K562 (cell line): ENCODE results near the gene CASP9. TPM values are rescaled to one million over a fixed set of nuclear protein-coding genes. Genes with fewer than 3 reads are reported as not detected.

ENCODE experiments used
- BCL6 ChIP-seq: fragments of 250-450 bp; sonication (Bioruptor Pico); IDR thresholded peaks from 2 replicates; pipeline ENCODE4 v1.4.0; 2020
- CEBPB ChIP-seq: fragments of 450-650 bp; IDR thresholded peaks from 2 replicates; pipeline ENCODE4 v1.6.1; 2016; ENCODE audit warnings: missing genetic modification characterization, missing compliant biosample characterization
- EP400 ChIP-seq: fragments of 450-650 bp; IDR thresholded peaks from 2 replicates; pipeline ENCODE4 v1.6.1; 2017; ENCODE audit warnings: antibody characterized with exemption, mild to moderate bottlenecking, moderate library complexity
- ETV6 ChIP-seq, 3 experiments: fragments of 150-350 bp in 1 of 3; sonication (generic) in 1 of 3; formaldehyde crosslinking in 1 of 3; IDR thresholded peaks; 2 replicates each; pipeline versions ENCODE4 v1.6.1 to v1.8.0; 2014 to 2022; ENCODE audit warnings: borderline replicate concordance in 2 of 3, low read depth in 2 of 3, antibody characterized with exemption in 1 of 3, low read length in 1 of 3, mild to moderate bottlenecking in 1 of 3, missing genetic modification reagents in 1 of 3
- JUNB ChIP-seq: fragments of 450-650 bp; formaldehyde crosslinking; conservative IDR thresholded peaks from 2 replicates; pipeline ENCODE4 v1.4.0; 2020; ENCODE audit warnings: mild to moderate bottlenecking
- KDM4B ChIP-seq, 2 experiments: fragments of 450-650 bp in 1 of 2; sonication (generic) in 1 of 2; IDR thresholded peaks; 2 replicates each; pipeline ENCODE4 v1.6.1; 2016 to 2017; ENCODE audit warnings: borderline replicate concordance in 2 of 2, antibody characterized with exemption in 1 of 2, low read depth in 1 of 2, mild to moderate bottlenecking in 1 of 2
- MYC ChIP-seq, 2 experiments: fragments of 250-450 bp in 1 of 2; sonication (Bioruptor Pico) in 1 of 2; IDR thresholded peaks; 2 replicates each; pipeline versions ENCODE4 v1.5.1 to v1.6.1; 2012 to 2021; ENCODE audit warnings: low read depth in 2 of 2, borderline replicate concordance in 1 of 2, improper control_type of control experiment in 1 of 2, low read length in 1 of 2, mild to moderate bottlenecking in 1 of 2, moderate library complexity in 1 of 2
- NEUROD1 ChIP-seq: fragments of 150-350 bp; IDR thresholded peaks from 2 replicates; pipeline ENCODE4 v1.6.1; 2014; ENCODE audit warnings: borderline replicate concordance, low read length, low read depth; ENCODE audit not compliant: partially characterized antibody
- PRMT5 ChIP-seq: sonication (generic); formaldehyde crosslinking; IDR thresholded peaks from 2 replicates; pipeline ENCODE4 v1.5.0; 2020; ENCODE audit warnings: missing genetic modification reagents
- RBFOX2 ChIP-seq: fragments of 200-400 bp; formaldehyde crosslinking; IDR thresholded peaks from 2 replicates; pipeline ENCODE4 v1.6.1; 2017; ENCODE audit warnings: low read depth, mild to moderate bottlenecking, low read length, moderate library complexity
- SREBF1 ChIP-seq: fragments of 150-350 bp; IDR thresholded peaks from 2 replicates; pipeline ENCODE4 v1.6.1; 2014; ENCODE audit warnings: antibody characterized with exemption, low read depth, low read length, borderline replicate concordance
- THRAP3 ChIP-seq: fragments of 450-650 bp; IDR thresholded peaks from 2 replicates; pipeline ENCODE4 v1.6.1; 2016; ENCODE audit warnings: mild to moderate bottlenecking, inconsistent platforms, borderline replicate concordance
- ZC3H8 ChIP-seq: fragments of 450-650 bp; IDR thresholded peaks from 2 replicates; pipeline ENCODE4 v1.6.1; 2017
- ZNF143 ChIP-seq: sonication (generic); formaldehyde crosslinking; IDR thresholded peaks from 2 replicates; pipeline ENCODE4 v1.9.0; 2022; ENCODE audit warnings: mild to moderate bottlenecking, missing genetic modification reagents
- polyA plus RNA-seq, 8 experiments: library from polyadenylated mRNA; depleted of rRNA in 4 of 8; stranded (reverse) in 5 of 8; unstranded in 3 of 8; fragments of >200 nt; fragmentation: Nextera tagmentation in 2 of 8; fragmentation: Illumina TruSeq in 1 of 8; extraction: Ambion mirVana in 2 of 8; extraction: Trizol in 1 of 8; gene quantifications; 2 replicates each; pipeline versions ENCODE4 v1.2.1 to v1.2.3, GENCODE V29; 2011 to 2014; ENCODE audit warnings: inconsistent platforms in 1 of 8, missing spikeins in 1 of 8
- total RNA-seq, 7 experiments: library from RNA; depleted of rRNA in 6 of 7; stranded (reverse); fragments of >200 nt in 6 of 7; fragmentation: Illumina TruSeq in 2 of 7; extraction: Trizol in 2 of 7; gene quantifications; 2 replicates each; pipeline versions ENCODE4 v1.2.1 to v1.2.3, GENCODE V29; 2011 to 2021; ENCODE audit warnings: low replicate concordance in 1 of 7
- TF ChIP-seq, protein P1 (sequence below): fragments of 450-650 bp; IDR thresholded peaks from 2 replicates; pipeline ENCODE4 v1.6.1; 2016; ENCODE audit warnings: borderline replicate concordance
- TF ChIP-seq, protein P2 (sequence below): sonication (generic); formaldehyde crosslinking; IDR thresholded peaks from 2 replicates; pipeline ENCODE4 v1.8.1; 2022; ENCODE audit warnings: missing genetic modification reagents
- TF ChIP-seq, protein P3 (sequence below), 2 experiments: IDR thresholded peaks; 2 replicates each; pipeline ENCODE4 v1.6.1; 2012; ENCODE audit warnings: improper control_type of control experiment in 2 of 2, low read depth in 2 of 2, low read length in 2 of 2, borderline replicate concordance in 1 of 2
- TF ChIP-seq, protein P4 (sequence below): fragments of 250-450 bp; sonication (Bioruptor Pico); IDR thresholded peaks from 2 replicates; pipeline ENCODE4 v1.9.0; 2021; ENCODE audit warnings: mild to moderate bottlenecking

Gene CASP9
- total and polyA plus RNA-seq, 9 of the 15 experiments (the other 6 are each of a cell fraction or from before 2014, with no cell fraction given), result 10.8 to 54.1 (median 30.7) TPM

DNA sequence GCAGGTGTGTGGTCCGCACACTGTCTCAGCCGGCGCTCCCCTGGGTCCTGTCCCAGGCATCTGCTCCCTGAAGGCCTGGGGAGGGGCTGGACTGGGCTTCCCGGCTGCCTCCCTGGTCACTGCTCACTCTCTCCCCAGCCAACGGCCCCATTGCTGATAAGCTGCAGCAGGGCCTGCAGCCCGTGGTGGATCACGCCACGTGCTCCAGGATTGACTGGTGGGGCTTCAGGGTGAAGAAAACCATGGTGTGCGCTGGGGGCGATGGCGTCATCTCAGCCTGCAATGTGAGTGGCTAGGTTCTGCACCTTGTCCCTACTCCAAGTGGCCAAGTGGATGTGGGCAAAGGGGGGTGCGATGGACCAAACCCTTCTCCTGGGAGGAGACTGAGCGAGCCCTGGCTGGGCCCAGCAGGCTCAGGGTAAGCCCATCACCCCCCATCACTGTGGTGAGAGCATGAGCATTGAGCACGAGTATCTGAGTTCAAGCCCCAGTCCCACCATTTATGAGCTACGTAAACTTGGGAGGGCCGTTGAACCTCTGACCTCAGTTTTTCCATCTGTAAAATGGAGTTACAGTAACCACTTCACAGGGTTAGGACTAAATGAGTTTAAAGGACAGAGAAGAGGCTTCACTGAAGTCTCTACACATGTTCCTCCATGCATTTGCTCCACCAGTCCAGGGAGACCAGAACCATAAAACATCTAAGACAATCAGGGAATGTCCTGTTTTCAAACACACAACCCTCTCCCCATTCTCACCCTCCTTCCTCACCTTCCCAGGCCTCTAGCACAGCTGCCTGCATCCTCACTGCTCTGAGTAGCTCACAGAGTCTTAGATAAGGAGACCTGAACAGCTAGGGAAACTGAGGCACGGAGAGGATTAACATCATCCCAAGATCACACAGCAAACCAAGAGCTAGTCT lies 79.3 kb downstream of the CASP9 start (continued):
- TF ChIP-seq CEBPB (tag) (peak; percentile 45; the same call in 1 of the 2 replicates), ZC3H8 (no peak), SREBF1 (no peak), NEUROD1 (no peak), PRMT5 (CRISPR knock-in tag) (no peak), ETV6 (IDR thresholded peaks at IDR 0.05; ENCODE audit: borderline replicate concordance in 1 of 2, low read depth in 2 of 2, low read length in 1 of 2) (no peak), ETV6 (CRISPR knock-in tag; IDR thresholded peaks at IDR 0.05; ENCODE audit: borderline replicate concordance) (no peak), THRAP3 (no peak), MYC (IDR thresholded peaks at IDR 0.05; ENCODE audit: low read depth, low read length) (peak; percentile 97), MYC (CRISPR knock-in tag; IDR thresholded peaks at IDR 0.05; ENCODE audit: borderline replicate concordance, low read depth) (peak; percentile 77), KDM4B (IDR thresholded peaks at IDR 0.05; ENCODE audit: borderline replicate concordance in 2 of 2, low read depth in 1 of 2) (no peak), RBFOX2 (peak; percentile 56), EP400 (peak; percentile 76), ZNF143 (CRISPR knock-in tag) (no peak), BCL6 (CRISPR knock-in tag) (no peak), JUNB (CRISPR knock-in tag) (no peak)
- TF ChIP-seq, protein P1, sequence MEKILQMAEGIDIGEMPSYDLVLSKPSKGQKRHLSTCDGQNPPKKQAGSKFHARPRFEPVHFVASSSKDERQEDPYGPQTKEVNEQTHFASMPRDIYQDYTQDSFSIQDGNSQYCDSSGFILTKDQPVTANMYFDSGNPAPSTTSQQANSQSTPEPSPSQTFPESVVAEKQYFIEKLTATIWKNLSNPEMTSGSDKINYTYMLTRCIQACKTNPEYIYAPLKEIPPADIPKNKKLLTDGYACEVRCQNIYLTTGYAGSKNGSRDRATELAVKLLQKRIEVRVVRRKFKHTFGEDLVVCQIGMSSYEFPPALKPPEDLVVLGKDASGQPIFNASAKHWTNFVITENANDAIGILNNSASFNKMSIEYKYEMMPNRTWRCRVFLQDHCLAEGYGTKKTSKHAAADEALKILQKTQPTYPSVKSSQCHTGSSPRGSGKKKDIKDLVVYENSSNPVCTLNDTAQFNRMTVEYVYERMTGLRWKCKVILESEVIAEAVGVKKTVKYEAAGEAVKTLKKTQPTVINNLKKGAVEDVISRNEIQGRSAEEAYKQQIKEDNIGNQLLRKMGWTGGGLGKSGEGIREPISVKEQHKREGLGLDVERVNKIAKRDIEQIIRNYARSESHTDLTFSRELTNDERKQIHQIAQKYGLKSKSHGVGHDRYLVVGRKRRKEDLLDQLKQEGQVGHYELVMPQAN, result no peak
- TF ChIP-seq, protein P2, sequence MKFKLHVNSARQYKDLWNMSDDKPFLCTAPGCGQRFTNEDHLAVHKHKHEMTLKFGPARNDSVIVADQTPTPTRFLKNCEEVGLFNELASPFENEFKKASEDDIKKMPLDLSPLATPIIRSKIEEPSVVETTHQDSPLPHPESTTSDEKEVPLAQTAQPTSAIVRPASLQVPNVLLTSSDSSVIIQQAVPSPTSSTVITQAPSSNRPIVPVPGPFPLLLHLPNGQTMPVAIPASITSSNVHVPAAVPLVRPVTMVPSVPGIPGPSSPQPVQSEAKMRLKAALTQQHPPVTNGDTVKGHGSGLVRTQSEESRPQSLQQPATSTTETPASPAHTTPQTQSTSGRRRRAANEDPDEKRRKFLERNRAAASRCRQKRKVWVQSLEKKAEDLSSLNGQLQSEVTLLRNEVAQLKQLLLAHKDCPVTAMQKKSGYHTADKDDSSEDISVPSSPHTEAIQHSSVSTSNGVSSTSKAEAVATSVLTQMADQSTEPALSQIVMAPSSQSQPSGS, result no peak
- TF ChIP-seq, protein P3, sequence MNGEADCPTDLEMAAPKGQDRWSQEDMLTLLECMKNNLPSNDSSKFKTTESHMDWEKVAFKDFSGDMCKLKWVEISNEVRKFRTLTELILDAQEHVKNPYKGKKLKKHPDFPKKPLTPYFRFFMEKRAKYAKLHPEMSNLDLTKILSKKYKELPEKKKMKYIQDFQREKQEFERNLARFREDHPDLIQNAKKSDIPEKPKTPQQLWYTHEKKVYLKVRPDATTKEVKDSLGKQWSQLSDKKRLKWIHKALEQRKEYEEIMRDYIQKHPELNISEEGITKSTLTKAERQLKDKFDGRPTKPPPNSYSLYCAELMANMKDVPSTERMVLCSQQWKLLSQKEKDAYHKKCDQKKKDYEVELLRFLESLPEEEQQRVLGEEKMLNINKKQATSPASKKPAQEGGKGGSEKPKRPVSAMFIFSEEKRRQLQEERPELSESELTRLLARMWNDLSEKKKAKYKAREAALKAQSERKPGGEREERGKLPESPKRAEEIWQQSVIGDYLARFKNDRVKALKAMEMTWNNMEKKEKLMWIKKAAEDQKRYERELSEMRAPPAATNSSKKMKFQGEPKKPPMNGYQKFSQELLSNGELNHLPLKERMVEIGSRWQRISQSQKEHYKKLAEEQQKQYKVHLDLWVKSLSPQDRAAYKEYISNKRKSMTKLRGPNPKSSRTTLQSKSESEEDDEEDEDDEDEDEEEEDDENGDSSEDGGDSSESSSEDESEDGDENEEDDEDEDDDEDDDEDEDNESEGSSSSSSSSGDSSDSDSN (IDR thresholded peaks at IDR 0.05; ENCODE audit: borderline replicate concordance in 1 of 2, low read depth in 2 of 2, low read length in 2 of 2), result 0 out of 4 replicates have a peak, but pooled peaks of 1 of the 2 experiments have one; percentile 43
- TF ChIP-seq, protein P4, sequence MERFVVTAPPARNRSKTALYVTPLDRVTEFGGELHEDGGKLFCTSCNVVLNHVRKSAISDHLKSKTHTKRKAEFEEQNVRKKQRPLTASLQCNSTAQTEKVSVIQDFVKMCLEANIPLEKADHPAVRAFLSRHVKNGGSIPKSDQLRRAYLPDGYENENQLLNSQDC (CRISPR knock-in tag), result no peak
